ENCODE data around the gene RAB7B.

GRCh38 chr1:205967554-205968335, 35.5 kb downstream of the RAB7B start:
- no peak for TF ChIP-seq CTCF (IDR thresholded peaks at IDR 0.05)
- TF ChIP-seq POLR2A (IDR thresholded peaks at IDR 0.05): no peak

Measured in uterus (tissue), 2 donors.